ENCODE measurements around the gene IDE.
"Not testable (repeated sequence)": the region's sequence is repeated elsewhere in the genome, so short reads cannot be mapped to it uniquely, and the experiment has no call there.

The IDE gene

DNA sequence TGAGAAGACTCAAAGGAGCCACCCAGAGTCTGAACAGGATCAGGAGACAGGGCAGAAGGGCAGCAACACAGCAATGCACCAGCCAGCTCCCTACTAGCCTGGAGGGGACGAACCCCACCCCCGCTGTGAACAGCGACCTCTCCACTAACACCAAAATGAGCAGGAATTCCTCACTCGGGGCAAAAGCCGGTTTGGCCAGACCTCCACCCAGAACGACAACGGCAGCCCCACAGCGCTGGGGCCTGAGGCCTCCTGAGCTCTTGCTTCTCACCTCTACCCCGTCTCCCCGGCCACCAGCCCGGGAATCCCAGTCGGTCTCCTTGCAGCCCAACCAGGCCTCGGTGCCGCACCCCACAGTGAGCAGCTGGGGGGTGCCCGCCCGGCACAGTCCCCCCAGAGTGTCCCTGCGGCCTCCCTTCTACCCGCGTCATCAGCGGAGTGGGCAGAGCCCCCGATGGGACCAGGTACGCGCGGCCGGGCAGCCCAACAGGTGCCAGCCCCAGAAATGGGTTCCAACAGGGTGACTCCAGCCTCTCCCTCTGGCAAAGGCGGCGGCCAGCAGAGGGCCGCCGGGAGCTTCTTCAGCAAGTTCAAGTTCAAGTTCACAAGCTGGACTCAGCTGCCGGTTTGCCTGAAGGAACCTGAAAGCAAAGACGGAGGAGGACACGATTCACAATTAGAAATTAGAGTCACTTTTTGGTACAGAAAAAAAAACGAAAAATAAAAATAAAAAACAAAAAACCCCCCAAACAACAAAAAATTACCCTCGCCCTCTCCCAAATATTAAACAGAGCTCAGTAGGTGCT is 153.9 kb downstream of the IDE start:
- DNase-seq (ENCODE audit: low read depth in 2 of 2), result no peak

DNA sequence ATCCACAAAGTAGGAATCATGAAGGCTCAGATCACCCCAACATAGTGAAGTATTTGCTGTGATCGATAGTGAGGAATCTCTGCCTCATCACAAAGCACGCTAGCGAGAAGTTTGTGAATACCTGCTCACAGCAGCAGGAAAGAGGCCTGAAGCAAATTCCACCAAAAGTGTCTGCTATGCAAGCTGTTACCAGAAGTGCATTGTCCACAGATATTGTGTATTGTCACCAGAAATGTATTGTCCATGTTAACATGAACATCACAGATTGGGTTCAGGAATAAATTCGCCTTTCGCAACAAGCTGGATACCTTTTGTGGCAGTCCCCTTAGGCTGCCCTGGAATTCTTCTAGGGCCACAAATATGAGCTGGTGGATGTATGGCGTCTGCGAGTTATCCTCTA is 155.0 kb downstream of the IDE start:
- DNase-seq (ENCODE audit: low read depth in 2 of 2), result no peak

DNA sequence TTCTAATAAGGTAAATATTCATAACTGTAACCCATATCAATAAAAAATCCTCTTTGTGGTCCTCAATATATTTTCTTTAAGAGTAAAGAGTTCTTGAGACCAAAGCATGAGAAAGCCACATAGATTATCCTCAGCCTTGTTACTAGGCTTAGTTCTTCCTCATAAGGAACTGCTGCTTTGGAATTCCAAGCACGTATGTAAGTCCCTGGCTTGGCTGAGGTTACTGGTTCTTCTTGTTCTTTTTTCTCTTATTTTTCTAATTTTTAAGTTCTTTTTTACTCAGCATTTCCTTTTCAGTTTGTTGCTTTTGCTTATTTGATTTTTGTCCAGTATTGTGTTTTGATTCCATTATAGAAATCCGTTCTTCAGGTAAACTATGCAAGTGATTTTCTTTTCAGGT is 155.7 kb downstream of the IDE start:
- no peak for DNase-seq (ENCODE audit: low read depth in 2 of 2)

DNA sequence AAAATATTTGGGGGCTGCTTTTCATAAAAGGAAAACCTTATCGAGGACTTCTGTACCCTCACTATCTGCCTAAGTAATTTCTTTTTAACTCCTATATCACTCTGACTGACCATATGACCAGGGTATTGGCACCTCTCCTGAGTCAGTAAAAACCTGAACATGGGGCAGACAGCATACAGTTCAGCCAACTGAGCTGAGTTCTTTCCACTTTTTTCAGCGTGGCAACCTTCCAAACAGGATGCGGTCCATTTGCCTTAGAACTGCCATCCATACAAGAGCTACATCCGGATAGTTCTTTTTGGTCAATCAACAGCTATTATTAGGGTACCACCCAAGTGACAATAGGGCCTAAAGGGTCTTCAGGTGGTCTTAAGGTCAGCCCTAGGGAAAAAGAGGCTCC is 160.4 kb downstream of the IDE start:
- no peak for DNase-seq (ENCODE audit: low read depth in 2 of 2)

DNA sequence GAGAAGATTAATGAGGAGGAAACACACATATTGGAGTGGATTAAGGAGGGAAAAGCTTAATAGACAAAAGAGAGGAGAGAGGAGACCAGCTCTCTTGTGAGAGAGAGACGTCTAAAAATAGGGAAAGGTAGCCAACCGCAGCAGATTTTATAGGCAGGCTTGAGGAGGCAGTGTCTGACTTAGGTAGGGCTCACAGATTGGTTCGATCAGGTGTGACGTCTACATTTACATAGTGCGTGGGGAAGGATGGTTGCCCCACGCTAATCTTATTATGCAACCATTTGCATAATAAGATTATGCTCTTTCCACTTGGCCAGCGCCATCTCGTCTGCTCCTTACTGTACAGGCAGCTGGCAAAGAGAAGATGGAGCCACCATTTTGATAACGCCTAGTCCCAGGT is 160.9 kb downstream of the IDE start:
- no peak for DNase-seq (ENCODE audit: low read depth in 2 of 2)

DNA sequence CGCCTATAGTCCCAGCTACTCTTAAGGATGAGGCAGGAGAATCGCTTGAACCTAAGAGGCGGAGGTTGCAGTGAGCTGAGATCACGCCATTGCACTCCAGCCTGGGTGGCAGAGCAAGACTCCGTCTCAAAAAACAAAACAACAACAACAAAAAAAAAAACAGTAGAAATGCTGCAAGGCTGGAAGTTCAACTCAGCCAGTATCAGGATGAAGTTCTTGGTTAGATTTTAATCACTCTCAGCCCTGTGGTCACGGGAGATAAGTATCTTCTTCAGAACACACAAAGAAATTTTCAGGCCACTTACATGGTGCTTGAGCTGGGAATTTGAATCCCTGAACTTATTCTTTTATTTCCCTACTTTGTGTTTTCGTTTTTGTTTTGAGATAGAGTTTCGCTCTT is 162.5 kb downstream of the IDE start:
- no peak for DNase-seq (ENCODE audit: low read depth in 2 of 2)

DNA sequence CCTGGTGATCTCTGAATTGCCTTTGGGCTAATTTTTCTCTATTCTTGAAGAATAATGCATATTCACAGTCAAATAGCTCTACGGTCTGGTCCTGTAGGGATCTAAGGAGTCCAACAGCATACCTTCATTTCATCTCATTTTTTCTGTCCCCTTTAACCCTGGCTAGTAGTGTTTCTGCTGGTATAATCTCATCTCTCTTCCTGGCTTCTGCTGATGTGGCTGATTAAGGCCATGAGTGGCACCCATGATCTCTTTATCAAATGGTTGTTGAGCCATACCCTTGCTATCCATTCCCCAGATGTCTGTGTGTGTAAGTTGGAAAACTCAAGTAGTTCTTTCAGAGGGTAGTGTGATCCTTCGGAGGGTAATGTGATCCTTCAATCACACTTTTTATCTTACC is 163.4 kb downstream of the IDE start:
- no peak for DNase-seq (ENCODE audit: low read depth in 2 of 2)

DNA sequence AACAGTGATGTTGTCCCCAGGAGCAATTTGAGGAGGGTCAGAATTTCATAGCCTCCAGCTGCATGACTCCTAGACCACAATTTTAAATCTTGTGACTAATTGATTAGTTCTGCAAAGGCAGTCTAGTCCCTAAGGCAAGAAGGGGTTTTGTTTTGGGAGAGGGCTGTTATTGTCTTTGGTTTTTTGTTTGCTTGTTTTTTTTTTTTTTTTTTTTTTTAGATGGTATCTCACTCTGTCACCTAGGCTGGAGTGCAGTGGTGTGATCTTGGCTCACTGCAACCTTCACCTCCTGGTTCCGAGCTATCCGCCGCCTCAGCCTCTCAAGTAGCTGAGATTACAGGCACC is 165.9 kb downstream of the IDE start:
- no peak for DNase-seq (ENCODE audit: low read depth in 2 of 2)

DNA sequence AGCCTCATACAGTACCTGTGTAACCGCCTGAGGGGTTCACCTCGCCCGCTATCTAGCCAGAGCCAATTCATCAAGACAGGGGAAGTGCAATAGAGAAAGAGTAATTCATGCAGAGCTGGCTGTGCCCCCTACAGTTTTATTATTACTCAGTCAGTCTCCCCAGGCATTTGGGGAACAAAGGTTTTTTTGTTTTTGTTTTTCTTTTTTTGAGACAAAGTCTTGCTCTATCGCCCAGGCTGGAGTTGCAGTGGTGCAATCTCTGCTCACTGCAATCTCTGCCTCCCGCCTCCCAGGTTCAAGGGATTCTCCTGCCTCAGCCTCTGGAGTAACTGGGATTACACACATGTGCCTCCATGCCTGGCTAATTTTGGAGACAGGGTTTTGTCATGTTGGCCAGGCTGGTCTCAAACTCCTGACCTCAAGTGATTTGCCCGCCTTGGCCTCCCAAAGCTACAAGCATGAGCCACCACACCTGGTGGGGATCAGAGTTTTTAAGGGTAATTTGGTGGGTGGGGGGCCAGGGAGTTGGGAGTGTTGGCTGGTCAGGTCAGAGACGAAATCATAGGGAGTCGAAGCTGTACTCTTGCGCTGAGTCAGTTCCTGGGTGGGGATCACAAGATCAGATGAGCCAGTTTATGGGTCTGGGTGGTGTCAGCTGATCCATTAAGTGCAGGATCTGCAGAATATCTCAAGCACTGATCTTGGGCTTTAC is 166.4 kb downstream of the IDE start:
- no peak for DNase-seq (ENCODE audit: low read depth in 2 of 2)

DNA sequence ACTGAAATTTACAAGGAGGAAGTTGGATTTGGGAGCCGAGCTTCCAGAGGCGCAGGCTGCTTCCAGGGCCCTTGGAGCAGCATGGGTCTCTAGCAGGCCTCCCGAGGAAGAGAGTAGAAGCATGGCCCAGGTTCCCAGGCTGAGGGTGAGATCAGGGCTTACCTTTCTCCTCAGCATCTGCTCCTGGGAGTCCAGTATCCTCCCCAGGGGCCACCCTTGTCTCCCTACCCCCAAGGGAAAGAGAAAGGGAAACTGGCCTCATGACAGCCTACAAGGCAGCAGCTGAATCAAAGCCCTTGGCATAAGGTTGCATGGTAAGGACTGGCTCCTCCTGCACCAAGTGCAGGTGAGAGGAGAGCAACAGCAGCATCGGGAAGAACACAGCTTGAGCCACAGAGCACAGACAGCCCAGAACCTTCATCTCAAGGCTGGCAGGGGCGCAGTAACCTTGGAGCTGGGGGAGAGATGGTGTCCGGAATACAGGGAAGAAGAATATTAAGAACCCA is 168.4 kb downstream of the IDE start:
- DNase-seq (ENCODE audit: low read depth in 2 of 2), result no peak

DNA sequence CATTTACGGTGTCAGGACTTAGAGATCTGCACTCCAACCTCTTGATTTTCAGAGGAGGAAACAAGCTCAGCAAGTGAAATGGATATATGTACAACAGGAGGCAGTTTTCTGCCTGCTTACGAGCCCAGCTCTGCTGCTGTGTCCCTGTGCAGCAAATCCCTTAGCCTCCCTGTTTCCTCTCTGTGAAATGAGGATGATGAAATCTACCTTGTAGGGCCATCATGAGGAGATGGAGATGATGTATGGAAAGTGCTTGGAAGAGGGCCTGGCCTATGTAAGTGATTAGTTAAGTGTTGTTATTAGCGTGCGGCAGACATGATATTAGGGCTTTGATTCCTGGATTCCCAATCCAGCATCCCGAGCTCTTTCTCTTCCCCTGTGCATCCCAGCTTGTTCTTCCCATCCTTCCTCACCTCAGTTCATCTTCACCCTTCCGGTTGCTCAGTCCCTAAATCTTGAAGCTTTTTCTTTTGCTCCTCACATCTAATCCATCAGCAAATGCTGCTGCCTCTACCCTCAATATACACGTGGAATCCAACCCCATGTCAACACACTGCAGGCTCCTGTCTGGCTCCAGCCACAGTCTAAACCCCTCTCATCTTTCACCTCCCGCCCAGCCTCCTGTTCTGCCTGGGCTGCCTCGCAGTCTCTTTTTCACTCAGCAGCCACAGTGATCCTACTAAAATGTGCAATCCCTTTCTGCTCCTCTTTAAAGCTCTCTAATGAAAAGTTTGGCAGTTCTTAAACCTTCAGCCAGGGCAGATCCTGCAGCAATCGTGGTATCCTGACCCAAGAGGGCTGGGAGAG is 169.1 kb downstream of the IDE start:
- no peak for DNase-seq (ENCODE audit: low read depth in 2 of 2)

DNA sequence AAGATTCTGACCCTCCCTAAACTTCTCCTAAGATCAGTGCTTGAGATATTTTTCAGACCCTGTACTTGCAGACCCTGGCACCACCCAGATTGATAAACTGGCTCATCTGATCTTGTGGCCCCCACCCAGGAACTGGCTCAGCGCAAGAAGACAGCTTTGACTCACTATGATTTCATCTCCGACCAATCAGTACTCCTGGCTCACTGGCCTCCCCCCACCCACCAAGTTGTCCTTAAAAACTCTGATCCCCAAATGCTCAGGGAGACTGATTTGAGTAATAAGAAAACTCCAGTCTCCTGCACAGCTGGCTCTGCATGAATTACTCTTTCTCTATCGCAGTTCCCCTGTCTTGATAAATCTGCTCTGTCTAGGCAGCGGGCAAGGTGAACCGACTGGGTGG is 171.7 kb downstream of the IDE start:
- DNase-seq (ENCODE audit: low read depth in 2 of 2), result not testable (repeated sequence)

Measured in activated CD8-positive, alpha-beta memory T cell treated with anti-CD3 and anti-CD28 coated beads for 4 hours (primary cell).